OCI-LY7 (cell line): ENCODE measurements around the gene SCN1B. TPM values are rescaled to one million over a fixed set of nuclear protein-coding genes. Genes with fewer than 3 reads are reported as not detected.

ENCODE experiments used
- BruUV-seq: library from RNA; stranded (reverse); fragments of 400-500 nt; replicated peaks from 2 replicates; lab custom pipeline; 2021; lab: Mats Ljungman, UMichigan
- CTCF ChIA-PET: fragments of 300-600 bp; sonication (Branson Sonifier 250); formaldehyde crosslinking; loops from one replicate; lab custom pipeline; 2022; ENCODE audit warnings: antibody characterized with exemption; ENCODE audit not compliant: unreplicated experiment; lab: Charles Lee
- POLR2A ChIA-PET: fragments of 300-600 bp; sonication (Branson Sonifier 250); formaldehyde crosslinking; loops from one replicate; lab custom pipeline; 2022; ENCODE audit warnings: antibody characterized with exemption; lab: Charles Lee
- DNase-seq: peaks from one replicate; pipeline ENCODE4 v3.0.0-alpha.2; 2015; ENCODE audit warnings: low spot score
- H2AFZ ChIP-seq: fragments of 200-600 bp; sonication (generic), shearing (Covaris generic); 2 replicates; pipeline ENCODE4 v1.6.1; 2014; ENCODE audit warnings: mild to moderate bottlenecking, antibody characterized with exemption, low read length, moderate library complexity
- H3K27ac ChIP-seq: fragments of 200-600 bp; sonication (generic); 2 replicates; pipeline ENCODE4 v1.5.1; 2014; ENCODE audit warnings: mixed run types, low read depth, mild to moderate bottlenecking, moderate library complexity, low read length, inconsistent platforms; ENCODE audit not compliant: poor library complexity, severe bottlenecking
- H3K36me3 ChIP-seq: fragments of 200-600 bp; sonication (generic); 2 replicates; pipeline ENCODE4 v1.6.1; 2014; ENCODE audit warnings: mild to moderate bottlenecking, antibody characterized with exemption, low read length, moderate library complexity, mixed read lengths; ENCODE audit not compliant: insufficient read depth
- H3K4me1 ChIP-seq: fragments of 200-600 bp; sonication (generic); 2 replicates; pipeline ENCODE4 v1.5.1; 2014; ENCODE audit warnings: mild to moderate bottlenecking, low read length; ENCODE audit not compliant: insufficient read depth, poor library complexity, severe bottlenecking
- H3K4me2 ChIP-seq: fragments of 200-600 bp; sonication (generic); 2 replicates; pipeline ENCODE4 v1.6.1; 2014; ENCODE audit warnings: mild to moderate bottlenecking, low read length
- H3K4me3 ChIP-seq: fragments of 200-600 bp; sonication (generic); 2 replicates; pipeline ENCODE4 v1.5.1; 2014; ENCODE audit warnings: mild to moderate bottlenecking, low read depth, low read length; ENCODE audit not compliant: poor library complexity, severe bottlenecking
- H3K79me2 ChIP-seq: fragments of 200-600 bp; sonication (generic); 2 replicates; pipeline ENCODE4 v1.6.1; 2016; ENCODE audit warnings: low read depth, mild to moderate bottlenecking, low read length, moderate library complexity, mixed read lengths; ENCODE audit not compliant: insufficient read depth
- H3K9me2 ChIP-seq: fragments of 200-600 bp; sonication (generic); 2 replicates; pipeline ENCODE4 v1.6.1; 2016; ENCODE audit warnings: mild to moderate bottlenecking, low read length, mixed read lengths; ENCODE audit not compliant: insufficient read depth
- H3K9me3 ChIP-seq: fragments of 200-600 bp; sonication (generic); 2 replicates; pipeline ENCODE4 v1.6.1; 2014; ENCODE audit warnings: mild to moderate bottlenecking, mixed run types, low read length, mixed read lengths
- H4K20me1 ChIP-seq: fragments of 200-600 bp; sonication (generic); 2 replicates; pipeline ENCODE4 v1.6.1; 2014; ENCODE audit warnings: mild to moderate bottlenecking, antibody characterized with exemption, low read length, moderate library complexity, mixed read lengths; ENCODE audit not compliant: insufficient read depth
- EZH2phosphoT487 ChIP-seq: fragments of 200-600 bp; sonication (generic); IDR thresholded peaks from 2 replicates; pipeline ENCODE4 v1.6.1; 2018; ENCODE audit warnings: low read depth, borderline replicate concordance, mild to moderate bottlenecking, mixed run types, antibody characterized with exemption, low read length, moderate library complexity, mixed read lengths
- intact Hi-C: fragments of 100-400 bp; cut with micrococcal nuclease; formaldehyde crosslinking; loops from one replicate; pipeline ENCODE4 v1.10.0; 2022; ENCODE audit not compliant: unreplicated experiment
- total RNA-seq, 2 experiments: library from RNA; depleted of rRNA in 1 of 2; stranded (reverse); fragments of >200 nt in 1 of 2; shearing (Covaris generic) in 1 of 2; gene quantifications; 2 replicates each; pipeline ENCODE4 v1.2.3, GENCODE V29; 2014 to 2022
- TF ChIP-seq, protein P1 (sequence below): fragments of 200-600 bp; sonication (generic); conservative IDR thresholded peaks from 2 replicates; pipeline ENCODE4 v1.5.1; 2014; ENCODE audit warnings: mild to moderate bottlenecking, antibody characterized with exemption, low read length, moderate library complexity, mixed read lengths

SCN1B gene
- total RNA-seq, 2 experiments from 2014 or later: 0.41 to 3.1 TPM

DNA sequence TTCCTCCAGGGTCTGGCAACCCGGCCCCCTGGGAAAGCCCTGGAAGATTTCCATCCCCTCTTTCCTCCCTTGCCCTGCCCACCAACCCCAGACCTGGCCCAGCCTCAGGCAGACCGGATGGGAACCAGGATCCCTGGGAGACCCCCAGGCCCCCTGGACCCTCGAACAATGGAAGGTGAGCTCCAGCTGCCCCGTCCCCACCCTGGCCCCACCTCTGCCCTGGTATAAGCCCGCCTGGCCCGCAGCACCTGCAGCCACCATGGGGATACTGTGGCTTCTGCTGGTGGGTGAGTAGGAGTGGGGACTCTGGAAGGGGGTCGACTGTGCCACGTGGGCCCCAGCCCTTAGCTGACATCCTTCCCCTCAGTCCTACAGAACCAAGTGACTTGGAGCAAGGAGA lies 43.7 kb downstream of the SCN1B start:
- Histone ChIP-seq H3K4me1 (peaks cover 17% of the 10 kb centered on the region), H3K4me2 (no peak overlapping the region), H3K27ac (no peak overlapping the region), H4K20me1 (no peaks in the 10 kb centered on the region), H3K4me3 (no peak overlapping the region), H3K36me3 (no peaks in the 10 kb centered on the region; the same call in 1 of the 2 replicates), H3K9me2 (no peaks in the 10 kb centered on the region), H3K9me3 (peaks cover 12% of the 10 kb centered on the region; the same call in 1 of the 2 replicates), H2AFZ (no peak overlapping the region), H3K79me2 (no peaks in the 10 kb centered on the region)
- intact Hi-C loops: no loop called here
- ChIA-PET CTCF (no interaction called here), POLR2A (interaction anchor here (0.7 to 1.0 kb wide), 2 partner anchors 11 to 13 kb away, joined by 3 read pairs; no protein-coding TSS in a partner anchor)
- no peak for TF ChIP-seq EZH2phosphoT487
- TF ChIP-seq, protein P1, sequence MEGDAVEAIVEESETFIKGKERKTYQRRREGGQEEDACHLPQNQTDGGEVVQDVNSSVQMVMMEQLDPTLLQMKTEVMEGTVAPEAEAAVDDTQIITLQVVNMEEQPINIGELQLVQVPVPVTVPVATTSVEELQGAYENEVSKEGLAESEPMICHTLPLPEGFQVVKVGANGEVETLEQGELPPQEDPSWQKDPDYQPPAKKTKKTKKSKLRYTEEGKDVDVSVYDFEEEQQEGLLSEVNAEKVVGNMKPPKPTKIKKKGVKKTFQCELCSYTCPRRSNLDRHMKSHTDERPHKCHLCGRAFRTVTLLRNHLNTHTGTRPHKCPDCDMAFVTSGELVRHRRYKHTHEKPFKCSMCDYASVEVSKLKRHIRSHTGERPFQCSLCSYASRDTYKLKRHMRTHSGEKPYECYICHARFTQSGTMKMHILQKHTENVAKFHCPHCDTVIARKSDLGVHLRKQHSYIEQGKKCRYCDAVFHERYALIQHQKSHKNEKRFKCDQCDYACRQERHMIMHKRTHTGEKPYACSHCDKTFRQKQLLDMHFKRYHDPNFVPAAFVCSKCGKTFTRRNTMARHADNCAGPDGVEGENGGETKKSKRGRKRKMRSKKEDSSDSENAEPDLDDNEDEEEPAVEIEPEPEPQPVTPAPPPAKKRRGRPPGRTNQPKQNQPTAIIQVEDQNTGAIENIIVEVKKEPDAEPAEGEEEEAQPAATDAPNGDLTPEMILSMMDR: no peak
- BruUV-seq: no TSS peak
- DNase-seq: no peak

DNA sequence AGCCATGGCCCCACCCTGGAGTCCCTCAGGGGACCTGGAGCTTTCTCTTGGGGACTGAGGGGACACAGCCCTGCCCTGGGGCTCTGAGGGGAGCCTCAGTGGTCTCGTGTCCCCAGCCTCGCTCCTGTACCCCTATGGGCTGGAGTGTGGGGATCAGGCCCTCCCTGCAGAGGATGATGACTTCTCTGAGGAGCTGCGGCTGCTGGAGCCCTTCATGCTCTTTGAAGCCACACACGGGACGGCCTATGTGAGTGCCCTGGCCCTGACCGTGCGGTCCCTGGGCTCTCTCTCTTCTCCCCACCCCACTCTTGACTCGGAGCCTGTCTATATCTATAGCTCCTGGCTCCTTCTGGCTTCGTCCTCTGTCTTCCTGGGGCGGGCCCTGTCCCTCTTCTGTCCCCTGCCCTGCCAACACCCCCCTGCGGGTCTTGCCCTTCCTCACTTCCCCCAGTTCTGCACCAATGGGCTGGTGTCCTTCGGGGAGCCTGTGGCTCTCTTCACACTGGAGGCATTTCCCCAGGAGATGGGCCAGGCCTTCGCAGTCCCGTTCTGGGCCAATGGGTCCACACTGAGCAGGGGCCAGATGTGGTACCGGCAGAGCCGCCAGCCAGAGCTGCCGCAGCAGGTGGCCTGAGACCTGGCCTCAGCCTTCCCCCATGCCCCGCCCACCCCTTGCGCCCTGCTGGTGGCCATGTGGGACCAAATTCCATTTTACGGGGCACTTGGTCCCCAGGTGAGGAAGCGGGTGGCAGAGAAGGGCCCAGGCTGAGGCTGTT lies 44.3 kb downstream of the SCN1B start:
- DNase-seq: no peak
- no peaks in the 10 kb centered on the region for H3K79me2 ChIP-seq
- BruUV-seq: no TSS peak
- ChIA-PET CTCF (no interaction called here), POLR2A (interaction anchor here (0.7 to 1.0 kb wide), 2 partner anchors 10 to 13 kb away, joined by 3 read pairs; no protein-coding TSS in a partner anchor)
- no peaks in the 10 kb centered on the region for H3K9me2 ChIP-seq
- H4K20me1 ChIP-seq: no peaks in the 10 kb centered on the region
- no peak overlapping the region for H2AFZ ChIP-seq
- H3K4me1 ChIP-seq: peaks cover 11% of the 10 kb centered on the region
- intact Hi-C loops: no loop called here
- no peak overlapping the region for H3K4me3 ChIP-seq
- H3K4me2 ChIP-seq: no peak overlapping the region
- H3K27ac ChIP-seq: no peak overlapping the region
- no peak for TF ChIP-seq EZH2phosphoT487
- TF ChIP-seq, protein P1: no peak
- no peaks in the 10 kb centered on the region; the same call in 1 of the 2 replicates for H3K36me3 ChIP-seq
- peaks cover 12% of the 10 kb centered on the region; the same call in 1 of the 2 replicates for H3K9me3 ChIP-seq
